HFF-Myc (cell line): ENCODE data around the gene RGCC.

Experiments
- DNase-seq: peaks from one replicate; pipeline ENCODE4 v3.0.0-alpha.2; 2011; ENCODE audit warnings: low read depth; ENCODE audit errors: extremely low read depth
- H3K4me3 ChIP-seq: replicated peaks from 2 replicates; pipeline ENCODE4 v1.5.1; 2011; ENCODE audit warnings: low read depth, mild to moderate bottlenecking, control low read depth, low read length
- TF ChIP-seq, protein P1 (sequence below): IDR thresholded peaks from 2 replicates; pipeline ENCODE4 v1.5.1; 2012; ENCODE audit warnings: mild to moderate bottlenecking, low read depth, low read length, control low read depth; ENCODE audit errors: missing control alignments

Gene RGCC

DNA sequence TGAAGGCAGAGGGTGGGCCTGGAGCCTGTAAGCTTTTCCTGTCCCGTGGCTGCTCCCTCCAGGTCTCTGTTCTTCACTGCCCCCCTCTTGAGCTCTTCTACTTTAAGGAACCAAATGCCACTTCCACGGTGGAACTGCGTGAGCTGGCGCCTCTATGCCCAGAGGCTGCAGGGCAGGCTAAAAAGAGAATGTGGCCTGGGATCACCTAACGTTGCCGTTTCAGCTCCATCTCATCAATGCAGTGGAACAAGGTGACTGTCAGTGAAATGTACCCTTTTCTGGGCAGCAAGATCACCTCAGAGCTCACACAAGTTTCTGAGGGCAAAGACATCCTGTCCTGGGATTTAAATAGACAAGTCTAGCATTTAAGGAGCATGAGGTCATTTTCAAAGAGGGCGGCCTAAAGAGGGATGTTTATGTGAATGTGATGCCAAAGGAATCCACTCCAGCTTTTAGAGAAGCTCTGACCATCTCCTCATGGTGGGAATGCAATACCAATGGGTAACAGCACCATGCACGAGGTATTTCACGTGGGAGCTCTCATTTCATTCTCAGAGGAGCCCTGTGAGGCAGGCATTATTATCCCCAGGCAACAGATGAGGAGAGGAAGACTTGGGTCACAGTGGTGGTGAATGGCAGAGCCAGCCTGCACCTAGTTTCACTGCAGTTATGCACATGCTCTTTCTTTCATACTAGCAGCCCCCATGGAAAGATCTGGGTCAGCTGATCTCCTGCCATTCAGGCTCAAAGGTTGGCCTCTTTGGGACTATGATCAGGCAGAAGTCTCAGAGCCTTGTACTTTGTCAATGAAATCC lies 39.3 kb downstream of the RGCC start:
- H3K4me3 ChIP-seq: no peak overlapping the region
- no peak for DNase-seq
- TF ChIP-seq, protein P1, sequence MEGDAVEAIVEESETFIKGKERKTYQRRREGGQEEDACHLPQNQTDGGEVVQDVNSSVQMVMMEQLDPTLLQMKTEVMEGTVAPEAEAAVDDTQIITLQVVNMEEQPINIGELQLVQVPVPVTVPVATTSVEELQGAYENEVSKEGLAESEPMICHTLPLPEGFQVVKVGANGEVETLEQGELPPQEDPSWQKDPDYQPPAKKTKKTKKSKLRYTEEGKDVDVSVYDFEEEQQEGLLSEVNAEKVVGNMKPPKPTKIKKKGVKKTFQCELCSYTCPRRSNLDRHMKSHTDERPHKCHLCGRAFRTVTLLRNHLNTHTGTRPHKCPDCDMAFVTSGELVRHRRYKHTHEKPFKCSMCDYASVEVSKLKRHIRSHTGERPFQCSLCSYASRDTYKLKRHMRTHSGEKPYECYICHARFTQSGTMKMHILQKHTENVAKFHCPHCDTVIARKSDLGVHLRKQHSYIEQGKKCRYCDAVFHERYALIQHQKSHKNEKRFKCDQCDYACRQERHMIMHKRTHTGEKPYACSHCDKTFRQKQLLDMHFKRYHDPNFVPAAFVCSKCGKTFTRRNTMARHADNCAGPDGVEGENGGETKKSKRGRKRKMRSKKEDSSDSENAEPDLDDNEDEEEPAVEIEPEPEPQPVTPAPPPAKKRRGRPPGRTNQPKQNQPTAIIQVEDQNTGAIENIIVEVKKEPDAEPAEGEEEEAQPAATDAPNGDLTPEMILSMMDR: no peak

- TF ChIP-seq, protein P1: no peak
Measured at GRCh38 chr13:41497436-41497835, 40.1 kb downstream of the RGCC start.

DNA sequence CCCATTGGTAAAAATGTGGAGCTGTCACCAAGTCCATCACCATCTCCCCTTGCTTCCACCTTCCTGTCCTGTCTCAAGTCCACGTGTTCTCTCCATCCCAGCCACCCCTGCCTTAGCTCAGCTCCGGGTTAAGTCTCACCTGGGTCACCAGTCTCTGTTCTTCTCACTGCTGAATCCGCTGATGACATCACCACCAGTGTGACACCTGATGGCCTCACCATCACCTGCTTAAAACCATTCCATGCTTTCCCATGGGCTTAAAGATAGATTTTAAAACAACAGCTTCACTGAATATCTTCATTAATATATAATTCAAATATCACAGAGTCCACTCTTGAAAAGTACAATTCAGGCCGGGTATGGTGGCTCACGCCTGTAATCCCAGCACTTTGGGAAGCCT lies 42.1 kb downstream of the RGCC start:
- TF ChIP-seq, protein P1: no peak
- no peak for DNase-seq
- no peak overlapping the region for H3K4me3 ChIP-seq

More at GRCh38 chr13:41497436-41497835, 40.1 kb downstream of the RGCC start:
- H3K4me3 ChIP-seq: no peak overlapping the region
- no peak for DNase-seq

DNA sequence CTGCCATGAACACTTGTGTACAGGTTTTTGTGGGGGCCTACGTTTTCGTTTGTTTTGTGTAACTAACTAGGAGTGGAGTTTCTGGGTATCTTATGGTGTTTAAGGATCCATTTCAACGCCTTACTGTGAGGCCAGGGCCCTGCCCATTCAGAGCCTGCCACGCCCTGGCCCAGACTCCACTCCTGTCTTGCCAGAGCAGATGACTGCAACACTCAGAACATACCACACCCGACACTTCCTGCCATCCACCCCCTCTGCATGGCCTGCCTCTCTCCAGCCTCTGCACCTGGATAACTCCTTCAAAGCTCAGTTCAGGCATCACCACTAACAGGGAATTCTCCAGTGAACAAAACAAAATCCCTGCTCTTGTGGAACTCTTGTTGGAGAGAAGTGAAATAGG lies 43.2 kb downstream of the RGCC start:
- H3K4me3 ChIP-seq: no peak overlapping the region
- TF ChIP-seq, protein P1: no peak
- no peak for DNase-seq

- no peak for DNase-seq
- TF ChIP-seq, protein P1: no peak
- H3K4me3 ChIP-seq: no peak overlapping the region
Measured at GRCh38 chr13:41501281-41501680, 43.9 kb downstream of the RGCC start.

DNA sequence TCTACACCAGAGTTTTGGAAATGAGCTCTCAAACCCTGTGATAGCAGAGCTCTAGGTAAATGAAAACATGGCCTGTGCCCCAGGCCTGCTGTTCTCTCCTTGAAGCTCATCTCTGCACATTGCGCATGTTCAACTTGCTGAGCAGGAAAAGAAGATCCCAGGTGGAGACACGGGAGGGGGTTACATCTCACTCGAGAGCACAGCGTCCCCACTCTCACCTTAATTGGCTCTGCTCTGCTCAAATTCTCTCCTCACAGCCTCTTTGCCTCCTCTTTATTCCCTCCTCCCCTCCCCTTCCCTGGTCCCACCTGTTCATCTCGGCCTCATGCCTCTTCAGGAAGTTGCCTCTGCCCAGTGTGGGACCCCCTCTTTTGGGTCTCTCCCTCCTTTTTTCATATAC lies 44.7 kb downstream of the RGCC start:
- DNase-seq: no peak
- TF ChIP-seq, protein P1: no peak
- H3K4me3 ChIP-seq: no peak overlapping the region
